ENCODE data around the gene FRA10AC1. TPM values are rescaled to one million over a fixed set of nuclear protein-coding genes. Genes with fewer than 3 reads are reported as not detected.

The FRA10AC1 gene
- total and polyA plus RNA-seq, 2 experiments from 2014 or later: 7.6 to 17.0 TPM

GRCh38 chr10:93670372-93670771 is 32.0 kb downstream of the FRA10AC1 start:
- Histone ChIP-seq H3K9ac (no peak overlapping the region), H2AFZ (no peak overlapping the region), H4K20me1 (ENCODE audit: insufficient read depth) (no peaks in the 10 kb centered on the region), H3K4me2 (ENCODE audit: unreplicated experiment) (no peak overlapping the region), H3K4me1 (ENCODE audit: insufficient read depth) (no peaks in the 10 kb centered on the region), H3K79me2 (ENCODE audit: insufficient read depth) (no peaks in the 10 kb centered on the region), H3K9me2 (ENCODE audit: insufficient read depth) (no peaks in the 10 kb centered on the region), H3K27me3 (replicated peaks; ENCODE audit: insufficient read depth) (no peaks in the 10 kb centered on the region), H3K4me3 (no peak overlapping the region), H3F3A (ENCODE audit: insufficient read depth) (no peaks in the 10 kb centered on the region), H3K36me3 (ENCODE audit: low read depth) (peaks cover 77% of the 10 kb centered on the region), H3K27ac (no peak overlapping the region), H3K9me3 (ENCODE audit: low read depth) (no peaks in the 10 kb centered on the region)
- no peak for DNase-seq
- no peak for TF ChIP-seq EZH2 (IDR thresholded peaks at IDR 0.05; ENCODE audit: insufficient read depth, poor library complexity, severe bottlenecking)
- no peak for TF ChIP-seq EZH2phosphoT487 (IDR thresholded peaks at IDR 0.05; ENCODE audit: insufficient read depth, low read depth)
- in situ Hi-C loops (cut with MboI): loop anchor here (10.0 kb wide), 1 partner anchor 126 kb away; no protein-coding TSS in a partner anchor

DNA sequence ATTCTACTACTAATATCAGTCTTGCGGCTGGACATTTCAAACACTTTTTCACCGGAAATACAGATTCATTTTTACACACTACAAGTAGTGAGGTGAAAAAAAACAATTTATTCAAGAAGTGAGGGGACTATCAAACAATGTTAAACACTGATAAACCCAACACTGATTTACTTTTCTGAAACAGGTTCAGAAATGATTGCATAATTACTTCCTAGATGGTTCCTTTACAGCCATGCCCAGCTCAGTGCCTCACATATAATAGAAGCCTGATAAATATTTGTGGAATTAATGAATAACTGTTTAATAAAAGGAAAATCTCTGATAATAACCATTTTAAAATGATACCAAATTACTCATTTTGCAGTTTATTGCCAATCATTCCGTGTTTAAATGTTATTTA is 34.6 kb downstream of the FRA10AC1 start:
- H3K9ac ChIP-seq: no peak overlapping the region
- no peaks in the 10 kb centered on the region for H3F3A ChIP-seq (ENCODE audit: insufficient read depth)
- no peaks in the 10 kb centered on the region for H3K4me1 ChIP-seq (ENCODE audit: insufficient read depth)
- no peak for TF ChIP-seq EZH2 (IDR thresholded peaks at IDR 0.05; ENCODE audit: insufficient read depth, poor library complexity, severe bottlenecking)
- no peak for TF ChIP-seq EZH2phosphoT487 (IDR thresholded peaks at IDR 0.05; ENCODE audit: insufficient read depth, low read depth)
- DNase-seq: no peak
- peaks cover 65% of the 10 kb centered on the region for H3K36me3 ChIP-seq (ENCODE audit: low read depth)
- no peak overlapping the region for H3K4me3 ChIP-seq
- H3K9me3 ChIP-seq (ENCODE audit: low read depth): no peaks in the 10 kb centered on the region
- in situ Hi-C loops (cut with MboI): no loop called here
- H3K79me2 ChIP-seq (ENCODE audit: insufficient read depth): no peaks in the 10 kb centered on the region
- 96 to 98% methylated on average over 3 of the region's 3 CpGs for WGBS, 2 experiments (ENCODE audit: low coverage in 1 of 2, low lambda C conversion rate in 2 of 2, missing lambda C conversion rate in 2 of 2)
- no peaks in the 10 kb centered on the region for H4K20me1 ChIP-seq (ENCODE audit: insufficient read depth)
- no peaks in the 10 kb centered on the region for H3K27me3 ChIP-seq (replicated peaks; ENCODE audit: insufficient read depth)
- no peaks in the 10 kb centered on the region for H3K9me2 ChIP-seq (ENCODE audit: insufficient read depth)
- H3K27ac ChIP-seq: no peak overlapping the region
- no peak overlapping the region for H2AFZ ChIP-seq
- H3K4me2 ChIP-seq (ENCODE audit: unreplicated experiment): no peak overlapping the region

- H4K20me1 ChIP-seq (ENCODE audit: insufficient read depth): no peaks in the 10 kb centered on the region
- H3K36me3 ChIP-seq (ENCODE audit: low read depth): peaks cover 51% of the 10 kb centered on the region
- H3K9me3 ChIP-seq (ENCODE audit: low read depth): no peaks in the 10 kb centered on the region
- H3F3A ChIP-seq (ENCODE audit: insufficient read depth): no peaks in the 10 kb centered on the region
- in situ Hi-C loops (cut with MboI): no loop called here
- H3K4me1 ChIP-seq (ENCODE audit: insufficient read depth): no peaks in the 10 kb centered on the region
- H2AFZ ChIP-seq: no peak overlapping the region
- no peaks in the 10 kb centered on the region for H3K9me2 ChIP-seq (ENCODE audit: insufficient read depth)
- no peak overlapping the region for H3K27ac ChIP-seq
- H3K9ac ChIP-seq: no peak overlapping the region
- H3K4me2 ChIP-seq (ENCODE audit: unreplicated experiment): no peak overlapping the region
- 89% methylated on average over 4 of the region's 4 CpGs for WGBS, 2 experiments (ENCODE audit: low coverage in 1 of 2, low lambda C conversion rate in 2 of 2, missing lambda C conversion rate in 2 of 2)
- no peak for DNase-seq
- no peaks in the 10 kb centered on the region for H3K27me3 ChIP-seq (replicated peaks; ENCODE audit: insufficient read depth)
- TF ChIP-seq EZH2 (IDR thresholded peaks at IDR 0.05; ENCODE audit: insufficient read depth, poor library complexity, severe bottlenecking) (no peak), EZH2phosphoT487 (IDR thresholded peaks at IDR 0.05; ENCODE audit: insufficient read depth, low read depth) (no peak)
- H3K79me2 ChIP-seq (ENCODE audit: insufficient read depth): no peaks in the 10 kb centered on the region
- no peak overlapping the region for H3K4me3 ChIP-seq
Measured at GRCh38 chr10:93666030-93666429, 36.4 kb downstream of the FRA10AC1 start.

DNA sequence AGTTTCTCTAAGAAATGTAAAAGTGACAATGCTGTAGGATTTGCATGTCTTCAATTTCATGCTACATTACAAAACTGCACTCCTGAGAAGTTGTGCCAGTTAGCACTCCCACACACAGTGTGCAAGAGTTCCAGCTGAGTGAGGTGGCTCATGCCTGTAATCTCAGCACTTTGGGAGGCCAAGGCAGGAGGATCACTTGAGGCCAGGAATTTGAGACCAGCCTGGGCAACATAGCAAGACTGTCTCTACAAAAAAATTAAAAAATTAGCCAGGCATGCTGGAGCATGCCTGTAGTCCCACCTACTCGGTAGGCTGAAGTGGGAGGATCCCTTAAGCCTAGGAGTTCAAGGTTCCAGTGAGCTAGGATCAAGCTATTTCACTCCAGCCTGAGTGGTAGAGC is 44.6 kb downstream of the FRA10AC1 start:
- Histone ChIP-seq H3K27ac (no peak overlapping the region), H3K9me3 (ENCODE audit: low read depth) (no peaks in the 10 kb centered on the region), H3K9me2 (ENCODE audit: insufficient read depth) (no peaks in the 10 kb centered on the region), H3K4me3 (no peak overlapping the region), H3K4me1 (ENCODE audit: insufficient read depth) (peaks cover 5% of the 10 kb centered on the region; the same call in 1 of the 2 replicates), H3K9ac (no peak overlapping the region), H3F3A (ENCODE audit: insufficient read depth) (no peaks in the 10 kb centered on the region), H3K36me3 (ENCODE audit: low read depth) (no peaks in the 10 kb centered on the region), H3K4me2 (ENCODE audit: unreplicated experiment) (no peak overlapping the region), H3K79me2 (ENCODE audit: insufficient read depth) (no peaks in the 10 kb centered on the region), H4K20me1 (ENCODE audit: insufficient read depth) (no peaks in the 10 kb centered on the region), H2AFZ (no peak overlapping the region), H3K27me3 (replicated peaks; ENCODE audit: insufficient read depth) (no peaks in the 10 kb centered on the region)
- TF ChIP-seq EZH2phosphoT487 (IDR thresholded peaks at IDR 0.05; ENCODE audit: insufficient read depth, low read depth) (no peak), EZH2 (IDR thresholded peaks at IDR 0.05; ENCODE audit: insufficient read depth, poor library complexity, severe bottlenecking) (no peak)
- DNase-seq: no peak
- 67 to 83% methylated on average over 1 of the region's 1 CpG for WGBS, 2 experiments (ENCODE audit: low coverage in 1 of 2, low lambda C conversion rate in 2 of 2, missing lambda C conversion rate in 2 of 2)
- in situ Hi-C loops (cut with MboI): no loop called here

DNA sequence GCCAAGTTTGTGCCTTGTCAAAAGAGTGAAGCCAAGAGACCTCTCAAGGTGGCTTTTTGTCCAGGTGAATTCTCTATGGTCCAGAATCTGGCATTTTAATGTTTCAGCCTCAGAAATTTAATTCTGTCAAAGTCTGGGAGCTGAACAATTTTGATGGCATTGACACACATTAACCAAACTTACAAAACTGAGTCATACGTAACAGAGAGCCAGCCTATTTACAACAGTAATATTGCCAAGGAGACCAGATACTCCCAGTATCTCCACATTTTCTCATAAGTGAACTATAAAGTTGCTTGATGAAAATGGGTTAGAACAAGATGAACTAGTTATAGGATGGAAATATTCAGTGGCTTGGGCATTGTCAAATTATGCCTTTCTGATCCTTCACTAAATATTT is 46.2 kb downstream of the FRA10AC1 start:
- H3K4me2 ChIP-seq (ENCODE audit: unreplicated experiment): no peak overlapping the region
- in situ Hi-C loops (cut with MboI): no loop called here
- DNase-seq: peak; percentile 22

More for the DNA sequence above, 46.2 kb downstream of the FRA10AC1 start:
- H3K27ac ChIP-seq: no peak overlapping the region
- no peaks in the 10 kb centered on the region for H3K9me2 ChIP-seq (ENCODE audit: insufficient read depth)
- H3K9ac ChIP-seq: no peak overlapping the region
- TF ChIP-seq EZH2phosphoT487 (IDR thresholded peaks at IDR 0.05; ENCODE audit: insufficient read depth, low read depth) (no peak), EZH2 (IDR thresholded peaks at IDR 0.05; ENCODE audit: insufficient read depth, poor library complexity, severe bottlenecking) (no peak)
- no peaks in the 10 kb centered on the region for H3F3A ChIP-seq (ENCODE audit: insufficient read depth)
- no peaks in the 10 kb centered on the region for H3K9me3 ChIP-seq (ENCODE audit: low read depth)
- peaks cover 7% of the 10 kb centered on the region; the same call in 1 of the 2 replicates for H3K4me1 ChIP-seq (ENCODE audit: insufficient read depth)
- no peaks in the 10 kb centered on the region for H3K79me2 ChIP-seq (ENCODE audit: insufficient read depth)
- no peaks in the 10 kb centered on the region for H3K27me3 ChIP-seq (replicated peaks; ENCODE audit: insufficient read depth)
- 25 to 26% methylated on average over 1 of the region's 1 CpG for WGBS, 2 experiments (ENCODE audit: low coverage in 1 of 2, low lambda C conversion rate in 2 of 2, missing lambda C conversion rate in 2 of 2)
- no peak overlapping the region for H2AFZ ChIP-seq
- H3K4me3 ChIP-seq: no peak overlapping the region
- no peaks in the 10 kb centered on the region for H3K36me3 ChIP-seq (ENCODE audit: low read depth)
- no peaks in the 10 kb centered on the region for H4K20me1 ChIP-seq (ENCODE audit: insufficient read depth)

Data from GM23248 (cell line).